Neutrophil (primary cell): ENCODE measurements around the gene MSL3.

ENCODE experiments used
- H3K27ac ChIP-seq: fragments of 200-600 bp; sonication (generic); 2 replicates; pipeline ENCODE4 v1.5.1; 2016; ENCODE audit warnings: mild to moderate bottlenecking, moderate library complexity
- H3K27me3 ChIP-seq: fragments of 200-600 bp; sonication (generic); 2 replicates; pipeline ENCODE4 v1.6.0; 2016; ENCODE audit warnings: mild to moderate bottlenecking
- H3K36me3 ChIP-seq: fragments of 200-600 bp; sonication (generic); 2 replicates; pipeline ENCODE4 v1.5.1; 2017
- H3K4me1 ChIP-seq, 2 experiments: fragments of 200-600 bp in 1 of 2; sonication (generic) in 1 of 2; 1 replicate in 1 of 2; 2 replicates in 1 of 2; pipeline versions ENCODE4 v1.5.1 to v1.6.1; 2013 to 2016; ENCODE audit warnings: low read depth in 1 of 2, low read length in 1 of 2, mild to moderate bottlenecking in 1 of 2, moderate library complexity in 1 of 2; ENCODE audit not compliant: control insufficient read depth in 1 of 2, insufficient read depth in 1 of 2
- H3K4me3 ChIP-seq, 2 experiments: fragments of 200-600 bp in 1 of 2; sonication (generic) in 1 of 2; 1 replicate in 1 of 2; 2 replicates in 1 of 2; pipeline ENCODE4 v1.5.1; 2013 to 2016; ENCODE audit warnings: low read depth in 1 of 2, low read length in 1 of 2, mild to moderate bottlenecking in 1 of 2, moderate library complexity in 1 of 2
- H3K9me3 ChIP-seq: fragments of 200-600 bp; sonication (generic); 2 replicates; pipeline ENCODE4 v1.5.1; 2016
- CTCF ChIP-seq: fragments of 200-600 bp; sonication (generic); IDR thresholded peaks from 2 replicates; pipeline ENCODE4 v1.5.1; 2016; ENCODE audit warnings: antibody characterized with exemption

Gene MSL3

GRCh38 chrX:11787564-11787963, 29.5 kb downstream of the MSL3 start:
- Histone ChIP-seq H3K4me3 (no peak overlapping the region), H3K27ac (no peak overlapping the region), H3K4me1 (peaks cover 0 to 5% of the 10 kb centered on the region in 2 experiments), H3K36me3 (no peaks in the 10 kb centered on the region), H3K9me3 (no peaks in the 10 kb centered on the region), H3K27me3 (no peaks in the 10 kb centered on the region)
- TF ChIP-seq CTCF: no peak

- no peak for TF ChIP-seq CTCF
- Histone ChIP-seq H3K9me3 (no peaks in the 10 kb centered on the region), H3K4me3 (no peak overlapping the region), H3K27me3 (no peaks in the 10 kb centered on the region), H3K27ac (no peak overlapping the region), H3K36me3 (no peaks in the 10 kb centered on the region), H3K4me1 (peaks cover 0 to 5% of the 10 kb centered on the region in 2 experiments)
These were observed 31.8 kb downstream of the MSL3 start for GRCh38 chrX:11789809-11790208.

DNA sequence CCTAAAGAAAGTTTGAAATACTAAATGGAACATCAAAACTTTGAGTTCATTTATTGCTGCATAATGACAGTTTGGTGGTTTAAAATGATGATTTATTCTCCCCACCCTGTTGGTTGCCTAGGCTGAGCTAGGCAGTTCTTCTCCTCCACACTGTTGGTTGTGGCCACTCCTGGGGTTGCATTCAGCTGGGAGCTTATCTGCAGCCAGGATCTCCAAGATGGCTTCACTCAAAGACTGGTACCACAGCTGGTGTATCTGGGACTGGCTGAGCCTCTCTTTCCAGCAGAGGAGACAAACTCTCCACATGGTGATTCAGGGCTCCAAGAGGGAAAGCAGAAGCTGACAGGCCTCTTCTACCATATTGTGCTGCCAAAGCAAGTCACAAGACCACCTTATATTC, 33.1 kb downstream of the MSL3 start:
- Histone ChIP-seq H3K4me3 (no peak overlapping the region), H3K9me3 (no peaks in the 10 kb centered on the region), H3K36me3 (no peaks in the 10 kb centered on the region), H3K4me1 (peaks cover 0 to 5% of the 10 kb centered on the region in 2 experiments), H3K27ac (no peak overlapping the region), H3K27me3 (no peaks in the 10 kb centered on the region)
- TF ChIP-seq CTCF: no peak

- H3K27ac ChIP-seq: no peak overlapping the region
These were observed 33.5 kb downstream of the MSL3 start for GRCh38 chrX:11791537-11791936.

GRCh38 chrX:11792461-11793421, 34.7 kb downstream of the MSL3 start:
- Histone ChIP-seq H3K4me3 (no peak overlapping the region), H3K36me3 (no peaks in the 10 kb centered on the region), H3K27ac (no peak overlapping the region), H3K9me3 (no peaks in the 10 kb centered on the region), H3K27me3 (no peaks in the 10 kb centered on the region), H3K4me1 (peaks cover 0 to under 1% of the 10 kb centered on the region in 2 experiments)
- TF ChIP-seq CTCF: no peak

More at GRCh38 chrX:11791537-11791936, 33.5 kb downstream of the MSL3 start:
- no peak for TF ChIP-seq CTCF
- Histone ChIP-seq H3K4me3 (no peak overlapping the region), H3K4me1 (peaks cover 0 to 5% of the 10 kb centered on the region in 2 experiments), H3K36me3 (no peaks in the 10 kb centered on the region), H3K9me3 (no peaks in the 10 kb centered on the region), H3K27me3 (no peaks in the 10 kb centered on the region)
